GM18519 (cell line): ENCODE measurements around the gene GABRA1.

Source experiments
- ATAC-seq: cut with Tn5 transposase; IDR thresholded peaks from one replicate; pipeline ENCODE4 v1.9.1; 2021; ENCODE audit warnings: mild to moderate bottlenecking, moderate library complexity; ENCODE audit not compliant: unreplicated experiment, low FRiP score

Gene GABRA1

GRCh38 chr5:161847941-161848391, at the start of gene GABRA1:
Gene GABRA1, plus strand, starts transcription at chr5:161848120. Its CDS starts 2,691 bp downstream, at chr5:161850811.
- no peak for ATAC-seq

DNA sequence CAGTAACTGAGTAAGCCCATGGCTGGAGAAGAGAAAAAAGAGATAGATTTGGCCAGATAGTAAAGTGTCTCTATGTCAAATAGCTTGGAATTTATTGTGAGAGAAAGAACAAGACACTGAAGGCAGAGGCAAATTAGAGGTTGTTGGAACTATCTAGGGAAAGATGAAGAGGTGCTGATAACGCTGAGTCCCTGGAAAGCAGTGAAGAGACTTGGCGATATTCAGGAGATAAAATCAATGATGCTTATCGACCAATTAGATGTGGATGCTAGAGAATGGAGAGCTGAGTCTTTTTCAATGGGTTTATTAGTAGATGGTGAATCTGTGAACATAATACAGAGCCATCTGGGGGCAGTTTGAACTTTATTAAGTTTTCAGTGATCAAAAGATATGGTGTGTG, 48.6 kb upstream of the GABRA1 start:
- no peak for ATAC-seq

GRCh38 chr5:161804263-161804662, 43.7 kb upstream of the GABRA1 start:
- ATAC-seq, result no peak

DNA sequence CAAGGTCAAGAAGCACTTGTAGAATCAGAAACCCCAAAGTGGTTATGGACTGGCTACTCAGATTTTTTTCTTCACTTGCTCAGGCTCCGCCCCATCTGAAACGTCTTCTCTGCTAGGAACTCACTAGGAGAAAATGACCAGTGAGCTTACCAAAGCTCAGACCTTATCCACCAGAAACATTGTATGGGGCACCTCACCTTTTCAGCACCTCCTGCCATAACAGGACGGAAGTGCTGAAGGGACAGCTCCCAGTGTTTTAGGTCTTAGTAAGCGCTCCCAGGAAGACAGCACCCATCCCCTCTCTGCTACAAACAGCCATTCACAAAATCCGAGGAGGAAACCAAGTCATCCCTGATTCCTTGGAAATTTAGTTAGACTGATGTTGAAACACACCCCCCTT, 1.2 kb upstream of the GABRA1 start:
- ATAC-seq, result no peak

DNA sequence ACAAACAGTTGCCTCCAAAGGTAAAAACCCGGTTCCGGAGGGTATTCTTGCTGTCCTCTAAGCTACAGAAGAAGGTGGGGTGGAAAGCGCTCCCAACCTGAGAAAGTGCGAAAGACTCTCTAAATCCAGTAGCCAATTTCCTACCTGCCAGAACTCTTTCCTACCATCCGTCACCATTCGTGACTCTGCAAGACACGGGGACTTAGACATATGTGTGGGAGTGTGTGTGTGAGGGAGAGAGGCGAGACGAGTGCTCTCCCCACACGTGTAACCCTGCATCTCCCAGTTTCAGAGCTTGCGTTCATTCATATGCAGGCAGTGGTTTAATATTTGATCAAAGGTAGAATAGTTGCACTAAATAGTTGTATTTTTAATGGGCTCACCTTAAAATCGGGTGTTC, 473 bp upstream of the GABRA1 start:
- no peak for ATAC-seq

DNA sequence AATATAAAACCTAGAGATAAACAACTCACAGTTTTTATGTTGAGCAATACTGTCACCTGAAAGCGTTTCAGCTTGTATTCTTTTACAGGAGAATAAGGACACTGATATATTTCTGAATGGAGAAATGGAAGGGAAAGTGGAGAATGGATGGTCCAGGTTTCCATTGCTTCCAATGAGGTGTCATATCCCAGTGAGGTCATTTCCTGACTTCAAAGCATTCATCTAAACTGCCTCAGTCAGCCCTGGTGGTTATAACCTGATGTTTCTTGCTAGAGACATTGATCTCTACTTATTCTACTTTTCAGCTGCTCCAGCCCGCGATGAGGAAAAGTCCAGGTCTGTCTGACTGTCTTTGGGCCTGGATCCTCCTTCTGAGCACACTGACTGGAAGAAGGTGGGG, 2.6 kb downstream of the GABRA1 start:
- no peak for ATAC-seq

GRCh38 chr5:161851691-161852299, 3.9 kb downstream of the GABRA1 start:
- no peak for ATAC-seq

GRCh38 chr5:161857358-161857757, 9.4 kb downstream of the GABRA1 start:
- no peak for ATAC-seq

GRCh38 chr5:161863259-161863658, 15.3 kb downstream of the GABRA1 start:
- ATAC-seq, result no peak

DNA sequence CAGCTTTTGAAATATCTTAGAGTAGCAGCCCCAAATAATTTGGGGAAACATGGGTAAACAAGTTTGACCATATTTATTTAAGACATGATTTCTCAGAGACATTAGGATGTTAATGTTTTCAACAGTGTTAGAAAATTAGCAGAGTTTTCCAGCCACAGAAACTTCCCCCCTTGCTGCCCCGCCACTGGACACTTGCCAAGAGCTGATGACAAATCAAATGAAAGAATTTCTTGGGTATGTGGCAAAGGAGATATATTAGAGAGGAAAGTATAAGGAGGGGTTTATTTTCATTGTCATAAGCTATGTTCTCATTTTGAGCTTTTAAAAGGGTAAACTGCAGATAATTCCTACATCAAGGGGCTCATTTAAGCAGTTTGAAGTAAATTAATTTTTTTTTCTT, 15.9 kb downstream of the GABRA1 start:
- ATAC-seq, result no peak

- ATAC-seq, result no peak
These were observed 17.6 kb downstream of the GABRA1 start for GRCh38 chr5:161865510-161865909.

- ATAC-seq, result no peak
These were observed 42.1 kb downstream of the GABRA1 start for GRCh38 chr5:161889971-161890370.

DNA sequence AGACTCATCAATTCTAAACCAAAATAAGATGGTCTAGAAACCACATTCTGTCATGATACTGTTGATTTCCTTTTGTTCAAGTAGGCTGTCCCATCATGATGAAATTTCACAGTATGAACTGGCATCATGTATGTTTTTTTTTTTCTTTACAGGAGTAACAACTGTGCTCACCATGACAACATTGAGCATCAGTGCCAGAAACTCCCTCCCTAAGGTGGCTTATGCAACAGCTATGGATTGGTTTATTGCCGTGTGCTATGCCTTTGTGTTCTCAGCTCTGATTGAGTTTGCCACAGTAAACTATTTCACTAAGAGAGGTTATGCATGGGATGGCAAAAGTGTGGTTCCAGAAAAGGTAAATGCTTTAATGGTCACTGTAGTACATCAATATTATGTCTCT, 47.6 kb downstream of the GABRA1 start:
- ATAC-seq, result no peak

GRCh38 chr5:161897033-161897432, 49.1 kb downstream of the GABRA1 start:
- ATAC-seq, result no peak

DNA sequence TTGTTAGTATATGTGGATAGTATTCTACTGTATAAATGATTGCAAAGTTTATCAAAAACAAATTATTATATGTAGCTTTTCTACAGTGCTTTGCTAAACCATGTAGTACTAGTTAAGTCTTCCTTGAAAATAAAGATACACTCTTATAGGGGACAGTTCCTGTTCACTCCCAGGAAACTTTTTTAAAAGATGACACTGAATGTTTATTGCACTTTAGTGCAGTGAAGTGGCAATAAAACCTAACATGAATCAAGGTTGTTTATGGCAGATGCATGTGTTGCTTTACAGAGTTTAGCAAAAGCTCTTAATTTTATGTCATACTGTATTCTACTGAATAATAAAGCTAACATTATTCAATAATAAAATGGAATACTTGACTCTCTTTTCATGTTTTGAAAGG, 51.7 kb downstream of the GABRA1 start:
- no peak for ATAC-seq

DNA sequence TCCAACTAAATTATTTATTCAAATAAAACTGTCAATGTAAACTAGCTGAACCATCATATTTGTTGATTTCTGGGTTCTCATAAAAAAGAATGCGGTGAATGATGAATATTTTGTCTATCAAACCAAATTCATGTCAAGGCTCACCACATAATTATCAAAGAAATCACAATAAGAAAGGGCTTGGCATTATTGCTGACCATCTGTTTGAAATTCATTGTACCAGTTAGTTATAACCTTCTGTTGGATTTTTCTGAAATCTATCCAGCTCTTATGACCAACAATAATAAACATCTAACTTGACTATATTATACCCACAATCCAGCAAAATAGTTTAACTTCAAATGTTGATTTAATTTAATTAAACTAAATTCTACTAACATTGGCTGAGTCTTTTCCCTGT, 53.1 kb downstream of the GABRA1 start:
- ATAC-seq, result no peak

- no peak for ATAC-seq
These were observed 73.9 kb downstream of the GABRA1 start for GRCh38 chr5:161921781-161922180.

DNA sequence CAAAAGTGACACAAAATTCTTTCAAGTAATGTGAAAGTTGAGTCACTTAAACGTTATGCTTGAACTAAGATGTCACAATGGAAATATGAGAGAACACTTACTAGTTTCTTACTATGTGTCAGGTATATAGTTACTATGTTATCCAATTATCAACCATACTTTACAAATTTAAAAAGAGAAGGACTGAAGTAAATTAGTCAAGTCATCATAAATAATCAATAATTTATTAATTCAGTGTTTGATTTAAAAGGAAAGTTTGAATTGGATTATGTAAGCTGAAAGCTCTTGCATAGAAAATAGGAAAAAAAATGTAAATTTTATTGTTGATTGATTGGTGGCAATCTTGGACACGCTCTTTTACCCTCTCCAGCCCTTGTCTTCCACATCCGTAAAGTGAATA, 76.3 kb downstream of the GABRA1 start:
- ATAC-seq, result no peak

DNA sequence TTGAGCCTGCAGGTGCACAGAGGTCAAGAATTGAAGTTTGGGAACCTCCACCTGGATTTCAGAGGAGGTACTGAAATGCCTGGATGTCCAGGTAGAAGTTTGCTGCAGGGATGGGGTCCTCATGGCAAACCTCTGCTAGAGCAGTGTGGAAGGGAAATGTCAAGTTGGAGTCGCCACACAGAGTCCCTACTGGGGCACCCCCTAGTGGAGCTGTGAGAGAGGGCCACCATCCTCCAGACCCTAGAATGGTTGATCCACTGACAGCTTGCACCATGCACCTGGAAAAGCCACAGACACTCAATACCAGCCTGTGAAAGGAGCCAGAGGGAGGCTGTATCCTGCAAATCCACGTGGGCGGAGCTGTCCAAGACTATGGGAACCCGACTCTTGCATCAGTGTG, 78.0 kb downstream of the GABRA1 start:
- no peak for ATAC-seq

GRCh38 chr5:161934486-161934885, 86.6 kb downstream of the GABRA1 start:
- no peak for ATAC-seq

GRCh38 chr5:161944974-161945373, 97.1 kb downstream of the GABRA1 start:
- no peak for ATAC-seq

DNA sequence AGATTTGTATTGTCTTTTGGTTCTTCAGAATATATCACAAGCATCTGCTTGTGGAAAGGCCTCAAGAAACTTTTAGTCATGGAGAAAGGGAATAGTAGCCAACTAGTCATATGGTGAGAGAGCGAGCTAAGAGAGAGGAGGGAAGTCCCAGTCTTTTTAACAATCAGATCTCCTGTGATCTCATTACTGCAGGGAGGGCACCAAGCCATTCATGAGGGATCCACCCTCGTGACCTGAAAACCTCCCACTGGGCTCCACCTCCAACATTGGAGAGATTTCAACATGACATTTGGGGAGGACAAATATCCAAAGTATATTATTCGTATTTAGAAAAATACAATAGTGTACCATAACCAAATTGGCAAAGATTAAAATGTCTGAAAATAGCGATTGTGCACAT, 99.0 kb downstream of the GABRA1 start:
- no peak for ATAC-seq
